Prostate gland (tissue), 2 donors: ENCODE results near the gene CYTH4.

ENCODE experiments used
- CTCF ChIP-seq, 4 experiments: fragments of 200-600 bp in 2 of 4; fragments of 450-650 bp in 2 of 4; sonication (generic) in 2 of 4; IDR thresholded peaks; 1 replicate in 3 of 4; 2 replicates in 1 of 4; pipeline ENCODE4 v1.5.1; 2016 to 2019; ENCODE audit warnings: antibody characterized with exemption in 4 of 4, mild to moderate bottlenecking in 2 of 4, moderate library complexity in 2 of 4
- POLR2A ChIP-seq: fragments of 450-650 bp; IDR thresholded peaks from one replicate; pipeline ENCODE4 v1.6.1; 2016; ENCODE audit warnings: antibody characterized with exemption, mild to moderate bottlenecking

GRCh38 chr22:37331034-37331428 lies 48.7 kb downstream of the CYTH4 start:
- no peak for TF ChIP-seq POLR2A
- no peak for TF ChIP-seq CTCF (IDR thresholded peaks at IDR 0.05)
